BE2C (cell line): ENCODE results near the gene HMGXB4.
A peak's percentile ranks its signal among the peaks of the same experiment; 100 is the strongest.

Source experiments
- DNase-seq: peaks from one replicate; pipeline ENCODE4 v3.0.0-alpha.2; 2020
- H3K27me3 ChIP-seq: fragments of 250-450 bp; sonication (Bioruptor Pico); 2 replicates; pipeline ENCODE4 v1.5.1; 2020; ENCODE audit warnings: mild to moderate bottlenecking
- H3K36me3 ChIP-seq: fragments of 250-450 bp; sonication (Bioruptor Pico); 2 replicates; pipeline ENCODE4 v1.5.1; 2020; ENCODE audit warnings: mild to moderate bottlenecking
- H3K4me1 ChIP-seq: fragments of 250-450 bp; sonication (Bioruptor Pico); 2 replicates; pipeline ENCODE4 v1.5.1; 2020
- H3K4me3 ChIP-seq: 2 replicates; pipeline ENCODE4 v1.5.1; 2011; ENCODE audit warnings: low read depth, low read length
- H3K9me3 ChIP-seq: fragments of 250-450 bp; sonication (Bioruptor Pico); 2 replicates; pipeline ENCODE4 v1.5.1; 2020
- CTCF ChIP-seq: IDR thresholded peaks from 2 replicates; pipeline ENCODE4 v1.5.1; 2012; ENCODE audit warnings: mild to moderate bottlenecking, low read depth, low read length

The HMGXB4 gene

GRCh38 chr22:35335936-35336781 is 78.9 kb downstream of the HMGXB4 start:
- DNase-seq = peak; percentile 40
- TF ChIP-seq CTCF = no peak
- H3K9me3 ChIP-seq = no peaks in the 10 kb centered on the region
- peaks cover 20% of the 10 kb centered on the region for H3K4me1 ChIP-seq
- peaks cover 26% of the 10 kb centered on the region for H3K36me3 ChIP-seq
- H3K4me3 ChIP-seq = no peak overlapping the region
- H3K27me3 ChIP-seq = no peaks in the 10 kb centered on the region

DNA sequence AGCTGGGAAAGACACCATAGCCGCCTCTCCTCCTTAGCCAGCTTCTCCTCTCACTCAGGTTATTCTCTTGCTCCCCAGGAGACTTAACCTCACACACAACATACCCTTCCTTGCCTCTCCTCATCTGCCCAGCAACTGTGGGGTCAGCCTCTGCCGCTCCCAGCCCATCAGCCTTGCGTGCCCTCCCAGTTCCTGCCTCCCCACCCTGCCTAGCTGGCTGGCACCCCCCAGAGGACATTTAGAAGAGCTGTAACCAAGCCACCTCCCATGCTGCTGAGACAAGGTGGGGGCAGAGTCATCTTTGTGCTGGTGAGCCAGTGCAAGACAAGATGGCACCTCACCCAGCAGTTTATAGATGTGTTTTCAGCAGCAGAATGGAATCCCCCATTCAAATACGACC is 80.6 kb downstream of the HMGXB4 start:
- H3K4me1 ChIP-seq = peaks cover 20% of the 10 kb centered on the region
- H3K4me3 ChIP-seq = no peak overlapping the region
- no peaks in the 10 kb centered on the region for H3K27me3 ChIP-seq
- peaks cover 23% of the 10 kb centered on the region for H3K36me3 ChIP-seq
- no peaks in the 10 kb centered on the region for H3K9me3 ChIP-seq
- DNase-seq = no peak
- TF ChIP-seq CTCF = no peak

GRCh38 chr22:35341090-35341874 is 84.0 kb downstream of the HMGXB4 start:
- no peak for DNase-seq
- H3K9me3 ChIP-seq = no peaks in the 10 kb centered on the region
- no peak for TF ChIP-seq CTCF
- H3K4me3 ChIP-seq = no peak overlapping the region
- H3K4me1 ChIP-seq = peaks cover under 1% of the 10 kb centered on the region
- H3K27me3 ChIP-seq = no peaks in the 10 kb centered on the region
- peaks cover 10% of the 10 kb centered on the region for H3K36me3 ChIP-seq

GRCh38 chr22:35342390-35342789 is 85.1 kb downstream of the HMGXB4 start:
- TF ChIP-seq CTCF = no peak
- Histone ChIP-seq H3K4me3 (no peak overlapping the region), H3K9me3 (no peaks in the 10 kb centered on the region), H3K4me1 (no peaks in the 10 kb centered on the region), H3K36me3 (peaks cover 7% of the 10 kb centered on the region), H3K27me3 (no peaks in the 10 kb centered on the region)
- no peak for DNase-seq

DNA sequence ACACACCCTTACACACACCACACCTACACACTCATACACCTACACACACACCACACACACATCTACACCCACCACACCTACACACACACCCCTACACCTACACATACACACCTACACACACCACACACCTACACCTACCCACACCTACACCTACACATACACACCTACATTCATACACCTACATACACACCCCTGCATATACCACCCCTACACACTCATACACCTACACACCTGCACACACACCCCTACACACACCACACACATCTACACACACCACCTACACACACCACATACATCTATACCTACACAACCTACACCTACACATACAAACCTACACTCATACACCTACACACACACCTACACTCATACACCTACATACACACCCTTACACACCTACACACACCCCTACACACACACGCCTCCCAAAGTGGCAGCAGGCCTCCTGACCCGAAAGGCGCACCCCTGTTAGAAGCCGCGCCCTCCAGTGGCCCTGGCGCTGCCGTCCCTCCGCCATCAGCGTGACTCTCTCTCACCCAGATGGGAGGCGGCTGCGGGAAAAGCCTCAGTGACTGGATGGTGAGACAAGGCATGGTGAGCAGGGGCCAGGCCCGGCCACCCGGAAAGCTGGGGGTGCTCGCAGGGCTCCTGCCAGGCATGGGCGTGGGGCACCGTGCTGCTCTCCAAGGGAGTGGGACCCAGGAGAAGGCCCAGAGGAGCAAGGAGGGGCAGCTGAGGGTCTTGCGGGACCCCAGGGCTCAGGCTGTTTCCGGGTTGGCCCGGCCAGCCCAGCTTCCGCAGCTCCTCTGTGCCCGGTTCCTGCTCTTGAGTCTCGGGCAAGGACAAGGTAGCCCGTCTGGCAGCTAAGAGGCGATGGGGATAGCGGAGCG is 86.6 kb downstream of the HMGXB4 start:
- H3K27me3 ChIP-seq = no peaks in the 10 kb centered on the region
- no peak for TF ChIP-seq CTCF
- H3K4me1 ChIP-seq = no peaks in the 10 kb centered on the region
- H3K4me3 ChIP-seq = no peak overlapping the region
- no peak for DNase-seq
- H3K9me3 ChIP-seq = no peaks in the 10 kb centered on the region
- peaks cover 7% of the 10 kb centered on the region for H3K36me3 ChIP-seq
